Skin of body (tissue), 2 donors: ENCODE measurements around the gene ERICH2. TPM values are rescaled to one million over a fixed set of nuclear protein-coding genes. Genes with fewer than 3 reads are reported as not detected.

Experiments
- DNase-seq: peaks from one replicate; lab custom pipeline; 2025; lab: John Stamatoyannopoulos, UW
- total RNA-seq: library from RNA; depleted of rRNA; stranded (reverse); fragments of >200 nt; gene quantifications from one replicate; pipeline ENCODE4 v1.2.3, GENCODE V29; 2014

The ERICH2 gene
- total RNA-seq, 1 donor from 2014 or later: 0.79 TPM

GRCh38 chr2:170817093-170818035, 47.2 kb downstream of the ERICH2 start:
- DNase-seq: no peak

DNA sequence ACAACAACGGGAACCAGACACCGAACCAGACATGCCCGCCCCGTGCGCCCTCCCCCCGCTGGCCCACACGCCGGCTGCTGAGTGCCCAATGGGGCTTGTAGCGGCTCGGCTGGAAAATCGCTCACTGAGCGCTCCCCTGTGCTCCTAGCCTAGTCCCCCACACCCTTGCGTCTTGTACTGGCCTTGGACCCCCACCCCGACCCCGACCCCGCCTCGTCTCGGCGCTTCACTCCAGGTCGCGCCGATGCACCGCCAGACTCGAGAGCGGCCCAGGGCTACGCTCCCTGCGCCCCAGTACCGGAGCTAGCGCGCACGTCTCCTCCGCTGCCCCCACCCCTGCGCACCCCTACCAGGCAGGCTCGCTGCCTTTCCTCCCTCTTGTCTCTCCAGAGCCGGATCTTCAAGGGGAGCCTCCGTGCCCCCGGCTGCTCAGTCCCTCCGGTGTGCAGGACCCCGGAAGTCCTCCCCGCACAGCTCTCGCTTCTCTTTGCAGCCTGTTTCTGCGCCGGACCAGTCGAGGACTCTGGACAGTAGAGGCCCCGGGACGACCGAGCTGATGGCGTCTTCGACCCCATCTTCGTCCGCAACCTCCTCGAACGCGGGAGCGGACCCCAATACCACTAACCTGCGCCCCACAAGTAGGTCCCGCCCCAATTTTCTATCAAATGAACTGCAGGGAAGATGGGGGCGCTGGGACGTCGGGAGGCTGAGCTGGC, 48.0 kb downstream of the ERICH2 start:
- no peak for DNase-seq

DNA sequence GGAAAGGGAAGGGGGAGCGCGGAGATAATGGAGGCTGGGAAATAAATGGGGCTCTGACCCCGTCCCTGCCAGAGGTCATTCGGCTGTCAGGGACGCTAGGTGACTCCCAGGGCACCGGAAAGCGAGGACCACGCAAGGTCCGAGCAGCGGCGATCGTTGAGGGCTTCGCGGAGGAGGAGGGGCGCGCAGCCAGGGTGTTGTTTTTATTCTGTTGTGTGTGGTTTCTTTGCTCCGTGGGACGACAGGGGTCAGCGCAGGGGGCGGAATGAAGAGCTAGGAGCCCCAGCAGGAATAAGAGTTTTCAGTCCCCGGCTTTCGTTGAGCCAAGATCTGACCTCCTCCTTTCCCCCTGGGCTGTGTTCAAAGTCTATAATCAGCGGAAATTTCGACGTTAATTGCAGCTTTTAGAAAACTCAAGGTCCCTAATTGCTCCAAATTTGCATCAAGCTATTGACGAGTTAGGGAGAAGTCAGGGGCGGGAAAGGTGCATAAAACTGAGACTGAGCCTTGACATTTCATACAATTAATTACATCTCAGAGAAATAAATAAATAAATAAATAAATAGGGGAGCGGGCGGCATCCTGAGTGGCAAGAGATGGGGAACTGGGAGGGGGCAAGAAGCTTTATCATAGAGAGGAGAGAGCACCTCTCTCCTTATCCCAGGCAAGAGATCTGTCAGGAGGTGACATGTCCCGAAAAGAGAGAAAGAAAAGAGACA, 48.7 kb downstream of the ERICH2 start:
- no peak for DNase-seq

- DNase-seq: no peak
Measured at GRCh38 chr2:170819680-170820664, 49.8 kb downstream of the ERICH2 start.

GRCh38 chr2:170820757-170821530, 50.8 kb downstream of the ERICH2 start:
- DNase-seq: no peak

DNA sequence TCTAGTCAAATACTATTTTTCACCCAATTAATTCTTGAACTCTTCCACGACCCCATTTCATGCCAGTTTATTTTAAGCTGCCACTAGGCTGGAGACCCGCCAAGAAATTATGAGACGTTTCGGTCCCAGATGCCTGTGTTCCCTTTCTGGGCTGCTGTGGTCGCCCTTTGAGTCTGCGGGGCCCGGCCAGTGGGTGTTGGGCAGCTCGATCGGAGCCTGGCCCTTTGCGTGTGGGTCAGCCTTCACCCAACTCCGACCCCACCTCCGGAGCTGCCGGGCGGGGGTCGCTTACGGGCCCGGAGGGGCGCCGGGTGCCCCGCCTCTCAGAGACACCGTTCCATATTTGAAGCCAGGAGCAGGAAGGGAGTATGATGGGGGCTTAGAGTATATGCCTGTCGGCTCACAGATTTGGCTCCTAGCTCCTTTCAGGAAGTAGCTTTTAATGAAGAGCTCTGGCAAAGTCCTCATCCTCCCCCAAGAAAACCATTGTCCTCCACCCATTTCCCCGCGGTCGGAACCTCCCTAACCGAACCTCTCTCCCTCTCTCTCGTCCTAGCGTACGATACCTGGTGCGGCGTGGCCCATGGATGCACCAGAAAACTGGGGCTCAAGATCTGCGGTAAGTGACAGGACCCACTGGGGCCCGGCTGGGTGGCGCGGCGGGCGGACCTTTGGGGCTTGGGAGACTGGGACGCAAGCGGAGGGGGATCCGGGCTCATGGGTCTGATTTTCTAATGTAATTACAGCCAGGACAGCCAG, 51.5 kb downstream of the ERICH2 start:
- no peak for DNase-seq

DNA sequence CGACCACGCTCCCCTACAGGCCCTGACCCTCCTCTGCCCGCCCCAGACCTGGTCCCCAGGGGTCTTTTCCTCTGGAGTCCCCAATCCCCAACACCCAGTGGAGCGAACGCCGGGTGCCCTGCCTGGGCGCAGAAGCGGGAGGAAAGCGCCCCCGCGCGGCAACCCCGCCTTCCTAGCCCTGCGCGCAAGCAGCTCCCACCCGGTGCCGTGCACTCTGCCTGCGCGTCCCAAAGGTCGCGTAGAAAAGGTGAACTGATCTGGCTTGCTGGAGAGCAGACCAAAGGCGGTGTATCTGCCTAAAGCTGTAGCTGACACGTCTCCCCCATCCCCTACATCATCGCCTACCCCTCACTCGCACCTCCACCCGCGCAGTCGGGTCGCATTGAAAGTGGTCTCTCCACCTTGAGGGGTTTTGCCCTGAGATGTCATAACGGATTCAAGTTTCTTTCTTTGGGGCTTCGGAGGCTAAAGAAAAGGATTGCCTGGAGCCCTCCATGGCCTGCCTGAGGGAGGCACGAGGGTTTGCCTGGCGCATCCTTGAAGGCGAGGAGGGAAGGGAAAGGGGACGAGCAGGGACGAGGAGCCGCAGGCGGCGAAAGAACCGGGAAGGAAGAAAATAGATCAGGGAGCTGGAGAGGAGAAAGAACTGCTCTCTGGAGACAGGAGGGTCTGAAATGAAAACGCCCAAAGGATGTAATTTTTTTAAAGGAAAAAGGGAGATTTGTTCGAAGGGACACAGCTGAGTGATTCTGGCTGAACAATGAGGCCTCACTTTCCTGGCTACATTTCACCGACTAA, 52.3 kb downstream of the ERICH2 start:
- DNase-seq: no peak

DNA sequence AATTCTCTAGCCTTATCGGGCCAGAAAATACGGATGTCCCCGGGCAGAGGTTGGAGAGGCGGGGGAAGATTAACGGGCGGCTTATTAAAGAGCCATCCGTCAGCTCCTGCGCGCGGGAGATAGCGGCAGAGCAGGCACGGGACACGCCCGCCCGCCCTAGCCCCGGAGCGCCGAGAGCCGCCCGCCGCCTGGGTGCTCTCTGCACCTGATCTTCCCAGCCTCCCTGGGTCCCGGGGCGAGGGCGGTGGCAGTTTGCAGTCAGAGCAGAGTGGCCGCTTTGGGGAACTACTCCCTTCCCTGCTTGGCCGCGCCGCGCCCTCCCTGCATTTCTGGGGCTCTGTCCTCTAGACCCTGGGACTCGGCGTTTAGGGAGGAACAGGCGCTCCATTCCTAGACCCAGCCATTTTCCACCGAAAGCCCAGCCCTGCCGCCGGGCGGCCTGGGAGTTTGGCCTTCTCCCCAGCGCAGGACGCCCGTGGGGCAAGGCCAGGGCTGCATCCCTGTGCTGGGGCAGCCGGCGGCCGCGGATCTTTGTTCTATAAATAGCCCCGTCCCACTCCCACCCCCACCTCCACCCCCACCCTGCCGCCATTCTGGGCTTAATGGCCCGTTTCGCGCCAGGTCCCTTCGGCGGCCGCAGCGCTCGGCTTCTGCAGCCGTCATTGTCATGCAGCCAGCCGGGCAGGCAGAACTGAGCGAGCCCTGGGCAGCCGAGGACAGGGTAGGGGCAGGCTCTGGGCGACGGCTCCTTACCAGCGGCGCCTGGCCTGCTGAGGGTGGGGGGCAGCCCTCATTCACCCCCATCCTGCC, 53.1 kb downstream of the ERICH2 start:
- DNase-seq: no peak

- DNase-seq: no peak
Measured at GRCh38 chr2:170823898-170824215, 53.7 kb downstream of the ERICH2 start.

DNA sequence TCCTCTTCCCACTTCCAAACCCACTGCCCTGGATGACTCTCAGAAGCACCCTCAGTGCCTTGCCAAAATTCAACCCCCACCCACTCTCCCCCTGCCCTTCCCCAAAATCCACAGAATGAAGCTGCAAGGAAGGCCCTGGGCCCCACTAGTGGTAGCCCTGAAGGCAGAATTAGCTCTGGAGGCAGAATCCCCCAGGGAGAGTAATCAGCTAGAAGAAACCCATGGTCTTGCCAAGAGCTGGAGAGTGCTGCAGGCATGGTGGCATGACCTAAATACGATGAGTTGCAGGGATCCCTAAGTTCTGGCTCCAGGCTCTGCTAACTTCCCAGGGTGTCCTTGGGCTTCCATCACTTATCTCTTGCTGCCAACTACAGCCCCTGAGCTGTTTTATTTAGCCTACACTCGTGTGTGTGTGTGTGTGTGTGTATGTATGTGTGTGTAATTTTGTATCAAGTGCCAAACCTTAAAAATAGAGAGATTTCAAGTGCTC, 54.4 kb downstream of the ERICH2 start:
- DNase-seq: no peak

DNA sequence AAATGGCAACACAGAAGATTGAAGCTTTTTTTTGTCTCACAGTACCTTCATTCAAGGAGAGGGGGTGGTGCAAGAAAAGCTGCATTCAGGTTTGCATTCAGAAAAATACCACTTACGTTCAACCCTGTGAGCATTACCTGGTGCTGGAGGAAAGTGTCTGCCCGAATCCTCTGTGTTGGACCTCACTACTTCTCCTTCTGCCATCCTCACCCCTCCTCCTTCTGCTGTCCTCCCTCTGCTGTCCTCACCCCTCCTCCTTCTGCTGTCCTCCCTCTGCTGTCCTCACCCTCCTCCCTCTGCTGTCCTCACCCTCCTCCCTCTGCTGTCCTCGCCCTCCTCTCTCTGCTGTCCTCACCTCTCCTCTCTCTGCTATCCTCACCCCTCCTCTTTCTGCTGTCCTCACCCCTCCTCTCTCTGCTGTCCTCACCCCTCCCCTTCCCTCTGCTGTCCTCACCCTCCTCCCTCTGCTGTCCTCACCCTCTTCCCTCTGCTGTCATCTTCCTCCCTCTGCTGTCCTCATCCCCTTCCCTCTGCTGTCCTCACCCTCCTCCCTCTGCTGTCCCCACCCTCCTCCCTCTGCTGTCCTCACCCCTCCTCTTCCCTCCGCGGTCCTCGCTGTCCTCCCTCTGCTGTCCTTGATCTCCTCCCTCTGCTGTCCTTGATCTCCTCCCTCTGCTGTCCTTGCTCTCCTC, 57.8 kb downstream of the ERICH2 start:
- no peak for DNase-seq

- DNase-seq: no peak
Measured at GRCh38 chr2:170828533-170828916, 58.3 kb downstream of the ERICH2 start.

DNA sequence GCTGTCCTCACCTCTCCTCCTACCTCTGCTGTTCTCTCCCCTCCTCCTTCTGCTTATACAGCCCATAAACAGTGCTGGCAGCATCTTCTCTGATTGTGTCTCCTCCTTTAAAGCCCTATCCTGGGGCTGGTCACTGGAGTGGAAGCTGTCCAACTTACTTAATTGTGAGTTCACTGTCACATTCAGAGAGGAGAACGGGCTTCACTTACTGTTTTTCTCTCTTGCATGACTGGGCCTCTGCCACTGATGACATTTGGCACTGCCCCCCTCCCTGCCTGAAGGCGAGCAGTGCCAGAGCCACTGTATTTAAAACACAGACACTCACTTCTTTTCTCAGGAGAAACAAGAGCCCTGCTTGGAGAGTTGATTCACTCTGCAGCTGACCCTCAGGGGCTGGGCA, 58.9 kb downstream of the ERICH2 start:
- no peak for DNase-seq

- DNase-seq: no peak
Measured at GRCh38 chr2:170830166-170830565, 60.0 kb downstream of the ERICH2 start.

GRCh38 chr2:170831115-170831514, 60.9 kb downstream of the ERICH2 start:
- no peak for DNase-seq

GRCh38 chr2:170836027-170836426, 65.8 kb downstream of the ERICH2 start:
- DNase-seq: no peak

- no peak for DNase-seq
Measured at GRCh38 chr2:170840717-170841210, 70.6 kb downstream of the ERICH2 start.
